HG03097 (cell line): ENCODE results near the gene KCNQ1.

Source experiments
- ATAC-seq: cut with Tn5 transposase; IDR thresholded peaks from one replicate; pipeline ENCODE4 v1.9.1; 2021; ENCODE audit not compliant: unreplicated experiment, low FRiP score

Gene KCNQ1

GRCh38 chr11:2797121-2797711 is 352.4 kb downstream of the KCNQ1 start:
- no peak for ATAC-seq

DNA sequence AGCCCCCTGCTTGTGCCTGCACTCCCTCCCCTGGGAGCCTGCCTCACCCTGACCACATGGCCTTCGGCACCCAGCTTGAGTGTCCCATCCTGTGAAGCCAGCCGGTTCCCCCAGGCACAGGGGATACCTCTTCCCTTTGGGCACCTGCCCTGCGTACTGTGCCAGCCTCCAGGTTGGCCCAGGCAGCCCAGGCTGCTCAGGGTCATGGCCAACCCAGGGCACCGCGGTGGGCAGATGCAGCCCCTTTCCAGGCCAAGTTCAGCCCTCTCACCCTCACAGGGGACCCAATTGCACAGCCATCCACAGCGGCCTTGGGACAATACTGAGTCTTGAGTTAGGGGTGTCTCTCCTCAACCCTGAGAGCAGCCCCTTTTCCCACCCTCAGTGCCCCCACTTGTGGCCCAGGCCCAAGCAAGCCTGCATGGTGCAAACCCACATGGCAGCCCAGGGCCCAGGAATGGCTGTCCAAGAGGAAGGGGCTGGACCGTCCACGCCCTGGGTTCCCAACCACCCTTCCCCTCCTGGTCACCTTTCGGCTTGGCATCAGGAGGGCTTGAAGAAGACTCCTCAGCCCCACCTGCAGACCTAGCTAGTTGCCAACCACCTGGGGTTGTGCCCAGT is 353.0 kb downstream of the KCNQ1 start:
- no peak for ATAC-seq

GRCh38 chr11:2798951-2799761 is 354.3 kb downstream of the KCNQ1 start:
- ATAC-seq = no peak

DNA sequence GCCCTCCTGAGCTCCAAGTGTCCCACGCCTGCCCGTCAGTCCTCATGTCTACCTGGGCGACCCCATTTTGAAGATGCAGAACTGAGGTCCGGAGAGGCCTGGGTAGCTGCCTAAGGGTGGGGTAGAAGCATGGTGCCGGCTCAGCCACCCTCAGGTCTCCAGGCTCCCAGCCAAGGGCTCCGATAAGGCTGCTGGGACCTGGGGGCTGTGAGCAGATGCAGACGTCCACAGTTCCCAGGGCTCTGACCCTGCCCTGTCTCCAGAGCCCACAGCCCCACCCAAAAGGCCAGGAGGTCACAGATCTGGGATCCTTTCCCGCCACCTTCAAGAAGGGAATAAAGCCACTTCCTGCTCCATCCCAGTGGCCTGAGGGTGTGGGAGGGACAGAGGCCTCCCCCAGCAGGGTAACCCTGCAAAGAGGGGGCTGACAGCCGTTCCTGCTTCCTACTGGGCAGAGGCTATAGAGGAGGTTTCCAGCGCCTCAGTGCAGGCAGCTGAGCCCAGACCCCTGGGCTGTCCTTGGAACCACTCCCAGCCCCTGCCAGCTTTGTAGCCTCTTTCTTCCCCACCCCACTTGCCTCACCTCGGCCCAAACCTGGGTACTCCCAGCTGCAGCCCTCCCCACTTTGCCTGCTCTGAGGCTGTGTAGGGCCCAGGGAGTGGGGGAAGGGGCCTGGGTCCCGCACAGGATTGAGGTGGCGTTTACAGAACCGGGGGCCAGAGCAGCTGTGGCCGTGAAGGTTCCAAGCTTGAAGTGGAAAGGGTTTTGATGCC is 355.3 kb downstream of the KCNQ1 start:
- ATAC-seq = no peak

DNA sequence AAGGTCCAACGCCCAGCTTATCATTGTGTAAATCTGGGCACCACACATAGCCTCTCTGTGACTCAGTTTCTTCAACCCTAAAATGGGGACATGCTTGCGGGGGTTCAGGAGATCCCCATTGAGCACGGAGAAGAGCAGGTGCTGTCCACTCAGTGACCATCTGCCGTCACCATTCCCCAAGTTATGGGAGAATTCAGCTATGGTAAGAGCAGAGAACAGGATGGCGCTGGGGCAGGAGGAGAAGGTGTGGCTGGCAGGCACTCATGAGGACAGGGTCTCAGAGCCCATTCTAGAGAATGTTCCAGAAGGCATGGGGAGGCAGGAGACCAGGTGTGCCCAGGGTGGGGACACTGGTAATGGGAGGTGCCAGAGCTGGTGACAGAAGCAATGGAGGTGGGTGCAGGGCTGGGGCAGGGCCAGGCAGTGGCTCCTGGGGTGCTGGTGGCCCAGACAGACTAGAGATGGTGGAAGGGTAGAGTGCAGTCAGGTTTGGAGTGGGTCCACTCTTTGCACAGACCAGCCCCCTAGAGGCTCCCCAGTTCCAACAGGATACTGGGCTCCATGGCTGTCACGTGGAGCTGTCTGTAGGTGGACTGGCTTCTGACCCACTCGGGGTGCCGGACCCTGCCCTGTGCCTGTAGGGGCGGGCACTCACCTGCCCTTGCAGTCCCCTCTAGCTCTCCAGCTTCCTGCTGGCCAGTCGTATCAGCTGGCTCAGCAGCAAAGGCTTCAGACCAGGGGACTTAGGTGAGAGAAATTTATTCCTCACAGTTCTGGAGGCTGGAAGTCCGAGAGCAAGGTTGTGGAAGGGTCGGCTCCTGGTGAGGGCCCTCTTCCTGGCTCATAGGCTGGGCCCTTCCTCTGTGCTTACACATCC is 356.1 kb downstream of the KCNQ1 start:
- ATAC-seq = no peak

DNA sequence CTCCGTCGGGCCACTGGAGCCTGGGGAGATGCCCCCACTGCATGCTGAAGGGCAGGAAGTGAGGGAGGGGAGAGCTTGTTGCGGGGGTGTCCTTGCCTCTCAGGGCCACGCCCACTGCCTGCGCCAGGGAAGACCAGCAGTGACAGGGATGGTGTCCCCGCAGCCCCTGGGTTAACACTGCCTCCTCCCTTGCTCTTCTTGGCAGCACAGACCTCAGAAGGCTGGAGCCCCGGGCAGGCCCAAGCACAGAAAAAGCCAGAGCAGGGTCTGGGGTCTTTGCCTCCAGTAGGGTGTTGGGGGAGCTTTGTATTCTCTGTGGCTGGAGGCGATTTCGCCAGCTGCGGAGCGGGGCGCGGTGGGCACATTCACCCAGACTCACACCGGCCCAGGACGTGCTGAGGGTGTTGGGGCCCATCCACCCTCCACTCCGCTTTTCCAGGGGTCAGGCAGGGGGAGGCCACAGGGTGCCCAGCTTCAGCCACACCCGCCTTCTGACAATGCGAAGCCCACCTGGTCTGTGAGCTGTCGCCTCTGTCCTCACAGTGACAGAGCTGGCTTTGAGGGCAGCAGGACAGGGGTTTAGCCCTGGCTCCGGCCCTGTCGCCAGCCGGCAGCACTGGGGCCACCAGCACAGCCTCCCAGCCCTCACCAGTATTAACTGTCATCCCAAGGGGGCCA is 357.0 kb downstream of the KCNQ1 start:
- ATAC-seq = no peak

- no peak for ATAC-seq
These were observed 357.8 kb downstream of the KCNQ1 start for GRCh38 chr11:2802389-2803185.

- no peak for ATAC-seq
These were observed 358.6 kb downstream of the KCNQ1 start for GRCh38 chr11:2803186-2804091.

- no peak for ATAC-seq
These were observed 359.4 kb downstream of the KCNQ1 start for GRCh38 chr11:2804189-2804588.

- ATAC-seq = no peak
These were observed 360.0 kb downstream of the KCNQ1 start for GRCh38 chr11:2804701-2805387.

DNA sequence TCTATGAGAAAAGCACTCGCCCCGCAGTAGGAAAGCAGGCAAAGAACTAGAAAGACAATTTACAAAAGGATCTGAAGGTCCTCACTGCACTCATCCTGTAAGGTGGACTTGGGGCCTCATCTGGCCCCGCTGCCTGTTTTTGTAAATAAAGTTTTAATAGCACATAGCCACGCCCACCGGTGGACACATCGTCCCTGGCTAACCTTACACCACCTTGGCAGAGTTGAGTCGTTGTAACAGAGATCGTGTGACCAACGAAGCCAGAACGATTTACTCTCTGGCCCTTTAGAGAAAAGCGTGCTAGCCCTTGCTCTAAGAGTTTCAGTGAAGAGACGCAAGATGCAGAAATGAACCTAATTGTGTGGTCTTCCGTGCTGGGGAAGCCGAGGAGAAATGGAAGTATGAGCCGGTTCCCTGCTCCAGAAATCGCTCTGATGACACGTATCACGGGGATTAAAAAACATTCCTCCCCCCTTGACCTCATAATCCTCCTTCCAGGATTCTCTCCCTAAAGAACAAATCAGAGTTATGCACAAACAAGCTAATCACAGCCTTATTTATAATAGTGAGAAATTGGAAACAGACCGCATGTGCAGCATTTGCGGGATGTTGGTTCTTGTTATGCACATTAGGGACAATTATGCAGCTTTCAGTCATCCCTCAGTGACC is 360.7 kb downstream of the KCNQ1 start:
- ATAC-seq = no peak

DNA sequence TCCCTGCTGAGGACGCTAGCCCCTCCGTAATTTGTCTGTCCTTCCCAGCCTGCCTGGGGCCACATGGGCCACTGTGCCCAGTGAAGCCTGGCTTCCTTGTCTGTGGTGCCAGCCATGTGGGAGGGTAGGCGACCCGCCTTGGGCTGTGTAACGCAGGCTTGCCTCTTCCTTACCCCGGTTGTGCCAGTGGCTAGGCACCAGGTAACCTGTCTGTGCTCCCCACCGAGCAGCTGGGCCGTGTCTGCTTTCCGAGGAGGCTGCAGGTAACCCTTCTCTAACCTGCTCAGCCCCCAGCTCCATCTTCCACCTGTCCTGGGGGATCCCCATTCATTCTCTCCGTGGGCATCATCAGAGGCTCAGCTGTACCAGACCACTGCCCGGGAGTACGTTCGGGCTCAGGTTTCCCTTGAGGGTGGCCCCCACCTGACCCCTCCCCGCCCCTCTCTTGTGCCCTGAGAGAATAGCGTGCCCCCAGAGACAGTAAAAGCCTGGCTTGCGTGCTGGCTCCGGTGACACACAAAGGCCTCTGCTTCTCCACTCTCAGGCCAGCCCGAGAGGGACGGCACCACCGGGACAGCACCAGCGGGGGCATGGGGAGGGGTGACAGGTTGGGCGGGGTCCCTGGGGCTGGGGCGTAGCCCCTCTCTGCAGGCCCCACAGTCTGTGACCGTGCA is 361.7 kb downstream of the KCNQ1 start:
- no peak for ATAC-seq

DNA sequence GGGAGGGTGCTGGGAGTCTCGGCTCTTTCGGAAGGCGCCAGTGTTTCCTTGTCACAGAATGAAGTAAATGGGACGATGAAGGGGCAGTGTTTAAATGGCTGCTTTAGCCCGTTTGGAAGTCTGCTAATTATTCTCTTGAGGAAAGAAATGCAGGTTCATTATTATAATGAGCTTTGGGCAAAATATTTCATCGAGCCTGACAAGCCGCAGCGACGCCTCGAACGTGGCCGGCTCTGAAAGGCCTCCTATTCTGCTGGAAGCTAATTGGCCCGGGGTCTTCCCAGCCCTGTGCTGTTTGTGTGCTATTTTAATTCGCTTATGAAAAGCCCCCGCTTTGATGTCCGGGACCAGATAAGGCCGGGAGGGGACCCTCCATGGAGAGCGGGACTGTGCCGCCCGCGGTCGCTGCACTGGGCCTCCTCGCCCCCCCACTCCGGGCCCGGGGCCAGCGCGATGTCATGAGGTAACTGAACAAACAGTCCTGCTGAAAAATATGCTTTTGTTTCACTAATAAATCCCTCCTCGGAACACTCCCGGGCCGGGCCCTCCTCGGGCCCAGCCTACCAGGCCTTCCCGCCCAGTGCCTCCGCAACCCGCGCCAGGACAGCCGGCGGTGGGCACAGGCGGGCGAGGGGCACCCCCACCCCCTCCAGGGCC is 362.3 kb downstream of the KCNQ1 start:
- no peak for ATAC-seq

DNA sequence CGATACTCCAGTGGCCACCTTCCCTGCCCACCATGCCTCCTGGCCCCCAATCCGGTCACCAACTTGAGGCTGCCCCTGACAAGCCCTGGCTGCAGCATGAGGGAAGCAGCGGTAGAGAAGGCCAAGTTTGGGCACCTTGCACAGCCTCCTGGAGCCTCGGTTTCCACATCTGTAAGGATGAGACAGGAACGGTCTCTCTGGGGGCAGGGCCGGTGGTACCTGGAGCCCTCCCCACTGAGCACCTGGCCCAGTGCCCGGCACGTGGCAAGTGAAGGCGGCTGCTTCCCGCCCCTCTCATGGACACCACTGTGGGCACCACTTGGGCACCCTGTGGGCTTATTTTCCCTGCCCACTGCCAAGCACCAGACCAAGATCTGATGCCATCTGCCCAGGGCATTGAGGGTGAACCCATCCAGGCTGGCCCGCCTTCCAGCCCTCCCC is 363.0 kb downstream of the KCNQ1 start:
- no peak for ATAC-seq
